GDM1 (cell line): Measurements from ENCODE around the gene C1RL.

Source experiments
- DNase-seq: peaks from one replicate; lab custom pipeline; 2025; lab: John Stamatoyannopoulos, UW

The C1RL gene

DNA sequence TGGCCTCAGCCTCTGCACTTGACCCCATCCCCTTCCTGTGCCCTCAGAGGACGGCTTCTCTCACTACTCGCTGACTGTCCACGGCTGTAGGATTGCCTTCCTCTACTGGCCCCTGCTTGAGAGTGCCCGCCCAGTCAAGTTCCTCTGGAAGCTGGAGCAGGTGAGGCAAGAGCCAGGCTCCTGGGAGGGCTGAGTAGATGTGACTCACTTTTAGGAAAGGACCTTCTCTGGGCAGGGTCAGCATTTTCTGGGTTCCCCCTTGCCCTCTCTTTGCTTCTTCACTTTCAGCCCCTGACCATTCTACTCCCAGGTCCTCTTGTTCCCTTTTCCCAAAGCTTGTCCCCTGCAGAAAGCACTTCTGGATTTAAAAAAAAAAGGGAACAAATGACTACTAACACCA lies 28.9 kb upstream of the C1RL start:
- DNase-seq: no peak

DNA sequence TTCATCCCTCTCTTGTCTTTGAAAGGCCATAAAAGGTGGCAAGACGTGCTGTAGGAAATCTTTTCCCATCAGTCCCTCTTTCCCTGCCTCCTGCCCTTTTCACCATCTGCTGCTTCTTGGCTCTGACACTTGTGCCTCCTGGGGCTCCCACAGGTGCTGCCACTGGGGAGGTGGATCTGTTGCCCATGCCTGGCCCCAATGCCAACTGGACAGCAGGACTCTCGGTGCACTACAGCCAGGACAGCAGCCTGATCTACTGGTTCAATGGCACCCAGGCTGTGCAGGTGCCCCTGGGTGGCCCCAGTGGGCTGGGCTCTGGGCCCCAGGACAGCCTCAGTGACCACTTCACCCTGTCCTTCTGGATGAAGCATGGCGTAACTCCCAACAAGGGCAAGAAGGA lies 27.7 kb upstream of the C1RL start:
- DNase-seq: no peak

GRCh38 chr12:7136071-7136470 lies 27.1 kb upstream of the C1RL start:
- DNase-seq: no peak

- no peak for DNase-seq
Measured at GRCh38 chr12:7134396-7135166, 25.6 kb upstream of the C1RL start.

DNA sequence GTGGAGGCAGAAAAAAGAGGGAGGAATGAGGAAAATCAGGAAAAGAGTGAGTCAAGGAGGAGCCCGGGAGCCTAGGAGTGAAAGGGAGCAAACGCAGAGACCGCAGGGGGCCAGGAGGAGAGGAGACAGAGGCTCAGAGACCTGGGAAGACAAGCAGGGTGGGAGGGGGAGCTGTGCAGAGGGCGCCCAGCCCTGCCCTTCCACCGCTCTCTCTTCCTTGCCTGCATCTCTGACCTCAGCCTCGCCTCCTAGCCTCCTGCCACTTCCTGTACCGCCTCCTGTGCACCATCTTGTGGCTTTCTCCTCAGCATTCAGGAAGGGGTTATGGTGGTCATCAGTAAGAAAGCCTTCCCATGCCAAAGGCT lies 22.5 kb upstream of the C1RL start:
- peak; percentile 57 for DNase-seq

GRCh38 chr12:7130701-7131501 lies 21.9 kb upstream of the C1RL start:
- DNase-seq: no peak

DNA sequence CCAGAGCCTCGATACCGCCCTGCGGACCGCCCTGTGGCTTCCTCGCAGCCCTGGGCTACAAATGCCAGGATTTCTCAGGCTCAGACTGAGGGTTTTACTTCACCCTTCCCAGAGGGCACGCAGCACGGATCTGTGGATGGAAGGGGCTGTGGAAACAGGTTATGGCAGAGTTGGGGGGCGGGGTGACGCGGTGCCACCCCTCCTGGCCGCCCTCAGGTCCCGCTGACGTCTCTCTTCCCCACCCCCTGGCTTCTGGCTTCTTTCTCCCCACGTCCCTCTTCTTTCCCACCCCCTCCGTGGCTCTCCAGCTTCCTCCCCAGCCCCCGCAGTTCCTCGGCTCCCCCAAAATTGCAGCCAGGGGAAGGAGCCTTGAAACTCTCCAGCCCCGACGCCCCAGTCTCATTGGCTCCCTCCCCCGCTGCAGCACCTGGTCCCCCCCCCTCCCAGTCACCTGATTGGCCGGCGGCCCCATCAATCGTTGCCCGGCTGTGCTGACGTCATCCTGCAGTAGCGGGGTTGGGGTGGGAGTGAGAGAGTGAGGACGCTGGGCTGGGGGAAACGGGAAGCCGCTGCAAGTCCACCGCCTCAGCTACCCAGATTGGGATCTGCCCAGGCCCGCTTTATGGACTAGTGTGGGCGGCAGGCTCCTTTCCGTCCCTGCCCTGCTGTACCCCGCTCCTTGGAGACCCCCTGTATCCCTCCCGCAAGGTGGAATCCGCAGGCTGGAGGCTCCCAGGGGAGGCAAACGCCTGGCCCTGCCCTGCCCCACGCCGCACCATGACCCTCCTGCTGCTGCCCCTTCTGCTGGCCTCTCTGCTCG lies 21.1 kb upstream of the C1RL start, which contains the start of gene CLSTN3:
Gene CLSTN3, plus strand, starts transcription at position 500 of the 820 bp plus-strand sequence. Its CDS starts 278 bp downstream, at position 778.
- peak; percentile 82 for DNase-seq

GRCh38 chr12:7129287-7129871 lies 20.4 kb upstream of the C1RL start:
- DNase-seq: no peak

DNA sequence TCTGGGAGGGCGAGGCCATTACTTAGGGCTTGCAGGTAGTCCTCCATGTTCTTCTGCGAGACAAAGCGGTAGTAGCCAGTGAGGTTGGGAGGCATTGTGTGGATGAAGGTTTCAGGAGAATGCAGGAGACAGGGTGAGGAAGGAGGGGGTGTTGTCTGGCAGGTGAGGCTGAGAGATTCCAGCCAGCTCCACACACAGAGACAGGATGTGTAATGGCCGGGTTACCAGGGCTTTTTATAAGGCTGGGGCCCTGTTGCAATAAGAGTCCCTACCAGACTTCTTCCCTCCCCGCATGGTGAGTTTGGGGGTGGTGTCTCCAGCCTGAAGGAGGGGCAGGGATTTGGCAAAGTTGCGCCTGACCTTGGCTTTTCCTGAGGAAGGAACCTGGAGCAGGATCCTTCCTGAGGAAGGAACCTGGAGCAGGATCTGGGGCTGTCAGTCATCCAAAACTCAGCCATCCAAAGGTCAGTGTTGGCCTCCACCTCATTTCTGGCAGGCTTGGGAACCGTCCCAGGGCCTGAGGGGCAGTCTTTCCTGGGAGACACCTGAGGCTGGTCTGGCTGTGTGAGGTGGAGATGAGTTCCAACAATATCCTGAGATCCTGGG lies 19.8 kb upstream of the C1RL start, which contains the start of gene RBP5:
Gene RBP5, minus strand, starts transcription at position 209 of the 606 bp plus-strand sequence. Its CDS starts 114 bp downstream, at position 95.
- DNase-seq: no peak

DNA sequence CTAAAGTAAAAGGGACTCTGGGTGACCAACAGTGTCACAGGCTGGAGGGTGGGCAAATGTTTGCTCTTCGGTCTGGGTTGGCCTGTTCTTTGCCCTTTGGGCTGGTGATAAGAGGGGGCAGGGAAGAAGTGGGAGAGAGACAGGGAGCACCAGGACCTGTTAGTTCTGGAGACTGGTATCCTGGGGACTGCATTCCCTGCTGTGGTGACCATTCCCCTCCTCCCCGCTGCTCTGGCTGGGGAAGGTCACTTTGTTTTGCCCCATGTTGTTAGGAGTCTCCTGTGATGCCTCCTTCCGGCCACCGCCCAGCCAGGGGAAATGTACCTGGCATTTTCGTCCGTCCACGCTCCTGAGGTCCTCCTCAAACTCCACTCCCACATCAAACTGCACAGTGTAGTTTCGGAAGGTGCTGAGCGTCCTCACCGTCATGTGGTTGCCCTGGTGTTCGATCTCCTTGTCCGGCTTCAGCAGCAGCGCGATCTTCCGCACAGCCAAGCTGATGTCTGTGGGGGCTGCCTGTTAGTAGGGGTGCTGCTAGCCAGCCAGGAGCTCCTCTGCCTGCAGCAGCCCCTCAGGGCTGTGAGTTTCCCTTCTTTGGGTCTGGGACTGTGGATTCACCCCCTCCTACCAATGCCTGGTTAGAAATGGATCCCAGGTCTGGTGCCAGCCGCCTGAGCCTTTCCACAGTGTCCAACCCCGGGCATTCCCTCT lies 19.1 kb upstream of the C1RL start:
- DNase-seq: no peak

GRCh38 chr12:7125632-7126227 lies 16.7 kb upstream of the C1RL start:
- no peak for DNase-seq

GRCh38 chr12:7123806-7124522 lies 14.9 kb upstream of the C1RL start:
- no peak for DNase-seq

- DNase-seq: no peak
Measured at GRCh38 chr12:7122811-7123769, 14.1 kb upstream of the C1RL start.

DNA sequence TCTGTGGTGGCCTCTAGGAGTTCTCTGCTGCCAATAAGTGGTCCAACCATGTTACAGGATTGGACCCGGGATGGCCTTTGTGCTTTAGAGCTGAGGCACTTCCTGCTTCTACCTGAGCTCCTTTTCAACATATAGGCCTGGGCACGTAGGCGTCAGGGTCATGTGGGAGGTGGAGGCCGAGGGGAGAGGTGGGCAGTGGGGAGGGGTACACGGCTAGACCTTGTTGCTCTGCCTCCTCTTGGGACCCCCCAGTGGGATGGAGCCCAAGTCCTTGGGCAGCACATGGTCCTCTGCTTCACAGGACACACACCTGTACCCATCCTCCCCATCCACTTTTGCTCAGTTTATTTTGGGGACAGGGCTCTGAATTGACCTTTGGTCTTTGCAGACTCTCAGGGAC lies 12.3 kb upstream of the C1RL start:
- DNase-seq: no peak

DNA sequence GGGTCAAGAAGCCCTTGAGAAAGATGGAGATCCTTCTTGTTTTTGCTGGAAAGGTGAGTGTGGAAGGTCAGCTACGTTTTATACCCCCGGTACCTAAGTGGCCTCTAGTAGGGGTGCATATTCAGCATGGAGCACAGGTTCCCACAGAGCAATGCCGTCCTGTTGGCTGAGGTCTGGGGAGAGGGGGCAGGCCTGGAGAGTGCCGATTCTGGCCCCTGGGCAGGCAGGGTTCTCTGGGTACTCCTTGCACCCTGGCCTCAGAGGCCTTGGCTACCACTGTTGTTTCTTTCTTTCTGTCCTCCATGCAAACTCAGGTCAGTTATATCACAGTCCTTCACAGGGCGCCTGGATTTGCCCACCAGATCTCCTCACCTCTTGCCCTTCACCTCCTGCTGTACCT lies 11.2 kb upstream of the C1RL start:
- no peak for DNase-seq

DNA sequence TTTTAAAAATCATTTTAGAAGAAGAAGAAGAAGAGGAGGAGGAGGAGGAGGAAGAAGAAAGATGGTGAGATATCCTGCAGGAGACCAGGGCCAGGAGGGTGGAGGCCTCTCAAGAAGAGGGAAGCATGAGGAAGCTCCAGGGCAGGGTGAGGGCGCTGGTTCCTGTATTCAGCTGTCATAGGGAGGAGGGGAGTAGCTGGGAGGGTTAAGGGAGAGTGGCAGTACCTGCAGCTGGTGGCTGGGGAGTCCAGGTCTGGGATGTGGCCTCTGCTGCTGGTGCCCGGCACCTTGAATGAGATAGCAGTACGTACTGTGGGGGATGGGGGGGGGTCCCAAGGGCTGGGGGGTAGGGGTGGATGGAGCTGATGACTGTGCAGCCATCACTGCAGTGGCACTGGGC lies 9.9 kb upstream of the C1RL start:
- DNase-seq: no peak

DNA sequence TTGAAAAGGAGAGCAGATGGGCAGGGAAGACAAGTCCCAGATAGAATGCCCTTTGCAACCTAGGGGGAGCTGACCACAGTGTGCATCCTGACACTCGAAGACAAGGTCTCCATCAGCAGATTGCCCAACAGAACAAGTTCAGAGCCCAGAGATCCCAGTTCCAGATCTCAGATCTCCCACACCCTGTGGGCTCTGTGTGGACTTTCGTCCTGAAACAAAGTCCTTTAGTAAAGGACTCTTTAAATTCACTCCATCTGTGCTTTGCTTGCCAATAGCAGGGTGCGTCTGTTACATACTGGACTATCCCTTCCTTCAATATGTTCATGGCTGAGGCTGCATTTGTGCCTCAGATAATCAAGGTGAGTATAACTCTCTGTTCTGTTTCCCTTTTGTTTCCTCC lies 8.7 kb upstream of the C1RL start:
- DNase-seq: no peak

DNA sequence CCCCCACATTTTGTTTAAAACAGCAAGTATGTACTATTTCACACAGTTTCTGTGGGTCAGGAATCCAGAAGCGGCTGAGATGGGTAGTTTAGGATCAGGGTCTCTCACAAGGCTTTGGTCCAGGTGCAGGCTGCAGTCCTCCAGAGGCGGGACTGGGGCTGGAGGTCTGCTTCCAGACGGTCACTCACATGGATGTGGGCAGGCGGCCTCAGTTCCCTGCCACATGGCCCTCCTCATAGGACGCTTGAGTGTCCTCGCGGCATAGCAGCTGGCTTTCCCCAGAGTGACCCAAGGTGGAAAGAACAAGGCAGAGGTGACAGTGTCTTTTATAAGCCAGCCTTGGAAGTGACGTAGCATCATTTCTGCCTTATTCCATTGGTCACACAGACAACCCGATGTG lies 7.9 kb upstream of the C1RL start:
- no peak for DNase-seq

- no peak for DNase-seq
Measured at GRCh38 chr12:7116196-7116595, 7.2 kb upstream of the C1RL start.
